Testis (tissue), 2 donors: Measurements from ENCODE around the gene ATP2B2.

Experiments used
- CTCF ChIP-seq, 3 experiments: fragments of 450-650 bp in 2 of 3; fragments of 200-600 bp in 1 of 3; sonication (generic) in 1 of 3; IDR thresholded peaks; one replicate each; pipeline ENCODE4 v1.5.1; 2016 to 2019; ENCODE audit warnings: antibody characterized with exemption in 3 of 3, mild to moderate bottlenecking in 2 of 3, moderate library complexity in 1 of 3
- POLR2A ChIP-seq: fragments of 450-650 bp; IDR thresholded peaks from one replicate; pipeline ENCODE4 v1.6.1; 2017; ENCODE audit warnings: antibody characterized with exemption, mild to moderate bottlenecking, moderate library complexity

GRCh38 chr3:10459954-10460754 is 45.2 kb downstream of the ATP2B2 start:
- TF ChIP-seq CTCF (IDR thresholded peaks at IDR 0.05) (no peak), POLR2A (no peak)
